ENCODE results near the gene ARHGEF1.
"Not testable (repeated sequence)": the region's sequence is repeated elsewhere in the genome, so short reads cannot be mapped to it uniquely, and the experiment has no call there.

ARHGEF1 gene

DNA sequence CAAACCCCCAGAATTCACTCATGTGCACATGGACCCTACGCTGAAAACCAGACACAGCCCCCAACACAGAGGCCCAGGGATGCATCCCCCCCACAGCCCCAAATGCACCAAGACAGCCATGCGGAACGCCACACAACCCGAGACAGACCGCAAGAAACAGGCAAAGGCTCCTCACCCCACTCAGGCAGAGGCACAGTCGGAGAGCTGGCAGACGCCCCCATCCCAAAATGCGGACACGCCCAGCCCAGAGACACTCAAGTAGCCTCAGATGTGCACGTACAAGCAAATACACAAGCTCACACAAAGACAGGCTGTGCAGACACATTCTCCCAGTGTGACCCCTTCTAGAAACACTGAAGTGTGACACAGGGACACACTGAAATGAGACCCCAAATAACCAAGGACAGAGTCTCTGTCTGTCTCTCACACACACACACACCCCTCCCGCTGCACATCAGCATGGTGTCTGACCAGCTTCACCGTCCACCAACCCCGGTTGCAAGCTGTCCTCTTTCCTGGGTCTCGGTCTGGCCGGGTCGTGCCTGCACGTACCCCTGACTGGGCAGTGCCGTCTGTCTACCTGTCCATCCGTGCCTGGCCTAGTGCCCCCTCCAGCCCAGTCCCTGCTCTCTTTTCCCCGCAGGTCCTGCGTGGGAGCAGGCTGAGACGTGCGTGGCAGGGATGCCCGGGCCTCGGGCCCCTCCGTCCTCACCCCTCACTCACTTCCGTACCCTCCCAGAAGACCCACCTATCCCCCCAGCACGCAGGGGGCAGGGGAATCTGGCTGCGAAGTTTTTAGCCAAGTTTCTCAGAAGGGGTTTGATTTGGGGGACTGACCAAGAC is 29.1 kb downstream of the ARHGEF1 start:
- no peak for DNase-seq (ENCODE audit: low spot score)
- TF ChIP-seq, protein P1, sequence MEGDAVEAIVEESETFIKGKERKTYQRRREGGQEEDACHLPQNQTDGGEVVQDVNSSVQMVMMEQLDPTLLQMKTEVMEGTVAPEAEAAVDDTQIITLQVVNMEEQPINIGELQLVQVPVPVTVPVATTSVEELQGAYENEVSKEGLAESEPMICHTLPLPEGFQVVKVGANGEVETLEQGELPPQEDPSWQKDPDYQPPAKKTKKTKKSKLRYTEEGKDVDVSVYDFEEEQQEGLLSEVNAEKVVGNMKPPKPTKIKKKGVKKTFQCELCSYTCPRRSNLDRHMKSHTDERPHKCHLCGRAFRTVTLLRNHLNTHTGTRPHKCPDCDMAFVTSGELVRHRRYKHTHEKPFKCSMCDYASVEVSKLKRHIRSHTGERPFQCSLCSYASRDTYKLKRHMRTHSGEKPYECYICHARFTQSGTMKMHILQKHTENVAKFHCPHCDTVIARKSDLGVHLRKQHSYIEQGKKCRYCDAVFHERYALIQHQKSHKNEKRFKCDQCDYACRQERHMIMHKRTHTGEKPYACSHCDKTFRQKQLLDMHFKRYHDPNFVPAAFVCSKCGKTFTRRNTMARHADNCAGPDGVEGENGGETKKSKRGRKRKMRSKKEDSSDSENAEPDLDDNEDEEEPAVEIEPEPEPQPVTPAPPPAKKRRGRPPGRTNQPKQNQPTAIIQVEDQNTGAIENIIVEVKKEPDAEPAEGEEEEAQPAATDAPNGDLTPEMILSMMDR (IDR thresholded peaks at IDR 0.05; ENCODE audit: borderline replicate concordance, control extremely low read depth, extremely low read depth, insufficient read depth, missing control alignments): no peak
- in situ Hi-C loops (cut with MboI; ENCODE audit: low sequenced_read_pairs, unreplicated experiment): no loop called here

DNA sequence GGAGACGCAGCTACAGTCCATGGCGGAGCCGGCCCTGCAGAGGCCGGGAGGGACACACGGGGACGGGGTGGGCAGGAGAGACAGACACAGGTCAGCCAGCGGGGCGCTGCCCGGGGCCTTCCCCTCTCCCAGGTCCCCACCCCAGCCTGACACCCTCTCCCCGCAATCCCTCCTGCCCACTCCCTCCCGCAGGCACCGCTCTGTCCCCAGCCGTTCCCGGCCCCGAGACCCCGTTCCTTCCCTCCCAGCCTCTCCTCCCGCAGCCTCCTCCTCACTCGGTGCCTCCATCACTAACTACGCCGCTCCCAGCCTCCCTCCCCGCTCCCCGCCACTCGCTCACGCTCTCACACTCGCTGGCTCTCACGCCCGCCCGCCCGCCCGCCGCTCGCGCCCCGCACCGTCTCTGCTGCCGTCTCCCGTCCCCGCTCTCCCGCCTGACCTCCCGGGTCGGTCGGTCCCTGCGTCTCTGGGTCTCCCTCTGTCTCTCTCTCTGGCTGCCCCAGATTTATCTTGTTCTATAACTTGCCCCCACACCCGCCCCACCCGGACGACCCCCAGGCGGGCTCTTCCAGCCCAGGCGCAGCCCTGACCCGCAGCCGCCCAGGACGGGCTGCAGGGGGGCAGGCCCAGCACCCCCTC is 30.0 kb downstream of the ARHGEF1 start:
- TF ChIP-seq, protein P1 (IDR thresholded peaks at IDR 0.05; ENCODE audit: borderline replicate concordance, control extremely low read depth, extremely low read depth, insufficient read depth, missing control alignments): no peak
- in situ Hi-C loops (cut with MboI; ENCODE audit: low sequenced_read_pairs, unreplicated experiment): no loop called here
- DNase-seq (ENCODE audit: low spot score): no peak

DNA sequence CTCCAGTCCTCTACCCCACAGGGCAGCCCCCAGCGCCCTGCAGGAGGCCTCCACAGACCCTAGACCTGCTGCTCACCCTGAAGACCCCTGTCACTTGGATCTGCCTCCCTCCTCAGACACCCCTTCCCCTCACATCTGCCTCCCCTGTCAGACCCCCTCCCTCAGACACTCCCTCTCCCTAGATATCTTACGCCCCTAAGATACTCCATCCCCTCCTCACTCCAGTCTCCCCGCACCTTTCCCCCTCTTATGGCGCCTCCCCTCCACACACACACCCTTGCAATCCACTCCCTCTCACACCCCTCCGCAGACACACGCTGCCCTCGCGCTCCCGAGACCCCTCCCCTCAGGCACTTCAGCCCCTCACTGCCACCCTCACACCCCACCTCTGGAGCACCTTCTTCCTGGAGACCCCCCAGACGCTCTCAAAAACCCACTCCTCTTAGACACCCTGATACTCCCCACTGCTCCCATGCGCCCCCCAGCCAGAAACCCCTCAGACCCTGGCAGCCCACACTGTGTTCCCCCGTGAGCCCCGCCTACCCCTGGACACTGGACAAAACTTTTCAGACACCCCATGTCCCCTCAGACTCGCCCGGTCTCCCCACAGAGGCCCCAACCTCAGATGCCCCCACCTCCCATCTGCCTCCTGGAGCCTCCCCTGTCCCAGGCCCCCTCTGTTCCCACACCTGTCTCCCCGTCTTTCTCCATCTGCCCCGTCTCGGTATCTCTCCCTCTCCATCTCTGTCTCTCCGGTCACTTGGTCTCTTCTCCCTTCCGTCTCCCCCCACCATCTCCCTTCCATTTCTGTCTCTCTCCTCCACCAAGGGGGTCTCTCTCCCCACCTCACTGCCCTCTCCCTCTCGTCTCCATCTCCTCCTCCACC is 30.8 kb downstream of the ARHGEF1 start:
- no peak for DNase-seq (ENCODE audit: low spot score)
- TF ChIP-seq, protein P1 (IDR thresholded peaks at IDR 0.05; ENCODE audit: borderline replicate concordance, control extremely low read depth, extremely low read depth, insufficient read depth, missing control alignments): no peak
- in situ Hi-C loops (cut with MboI; ENCODE audit: low sequenced_read_pairs, unreplicated experiment): no loop called here

DNA sequence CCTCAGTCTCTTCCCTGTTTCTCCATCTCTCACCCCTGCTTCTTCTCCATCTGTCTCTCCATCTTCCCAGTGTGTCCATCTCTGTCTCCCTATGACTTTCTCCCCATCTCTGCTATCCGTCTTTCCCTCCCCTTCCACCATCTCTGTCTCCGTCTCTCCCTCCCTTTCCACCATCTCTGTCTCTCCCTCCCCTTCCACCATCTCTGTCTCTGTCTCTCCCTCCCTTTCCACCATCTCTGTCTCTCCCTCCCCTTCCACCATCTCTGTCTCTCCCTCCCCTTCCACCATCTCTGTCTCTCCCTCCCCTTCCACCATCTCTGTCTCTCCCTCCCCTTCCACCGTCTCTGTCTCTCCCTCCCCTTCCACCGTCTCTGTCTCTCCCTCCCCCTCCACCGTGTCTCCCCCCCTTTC is 31.4 kb downstream of the ARHGEF1 start:
- DNase-seq (ENCODE audit: low spot score); in situ Hi-C loops (cut with MboI; ENCODE audit: low sequenced_read_pairs, unreplicated experiment): not testable (repeated sequence)

DNA sequence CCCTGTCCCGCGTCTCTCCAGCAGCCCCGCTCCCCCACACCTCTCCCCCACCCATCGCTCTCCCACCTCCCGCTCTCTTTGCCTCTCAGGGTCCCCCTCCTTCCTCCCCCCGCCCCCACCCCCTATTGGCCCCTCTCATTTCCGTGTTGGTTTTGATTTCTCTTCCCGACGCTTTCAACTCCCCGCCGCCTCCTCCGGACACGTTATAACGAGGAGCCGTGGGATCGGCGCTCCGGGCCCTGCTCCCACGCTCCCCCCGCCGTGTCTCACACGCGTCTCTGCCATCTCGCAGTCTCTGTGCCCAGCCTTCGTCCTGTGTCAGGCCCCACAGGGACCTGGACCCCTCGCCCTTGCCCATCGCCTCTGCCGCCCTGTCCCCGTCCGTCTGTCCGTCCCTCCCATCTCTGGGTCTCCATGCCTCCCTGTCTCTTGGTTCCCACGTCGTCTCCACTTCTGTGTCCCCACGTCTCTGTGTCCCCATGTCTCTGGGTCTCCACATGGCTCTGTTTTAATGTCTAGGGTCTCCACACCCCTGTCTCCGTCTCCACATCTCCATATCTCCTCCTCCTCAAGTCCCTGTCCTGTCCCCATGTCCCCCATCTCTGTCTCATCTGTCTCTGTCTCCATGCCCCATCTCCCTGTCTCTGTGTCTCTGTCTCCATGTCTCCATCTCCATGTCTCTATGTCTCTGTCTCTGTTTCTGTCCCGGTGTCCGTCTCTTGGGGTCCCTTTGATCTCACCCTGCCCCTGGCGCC is 32.2 kb downstream of the ARHGEF1 start:
- TF ChIP-seq, protein P1 (IDR thresholded peaks at IDR 0.05; ENCODE audit: borderline replicate concordance, control extremely low read depth, extremely low read depth, insufficient read depth, missing control alignments): no peak
- in situ Hi-C loops (cut with MboI; ENCODE audit: low sequenced_read_pairs, unreplicated experiment): no loop called here
- DNase-seq (ENCODE audit: low spot score): no peak

DNA sequence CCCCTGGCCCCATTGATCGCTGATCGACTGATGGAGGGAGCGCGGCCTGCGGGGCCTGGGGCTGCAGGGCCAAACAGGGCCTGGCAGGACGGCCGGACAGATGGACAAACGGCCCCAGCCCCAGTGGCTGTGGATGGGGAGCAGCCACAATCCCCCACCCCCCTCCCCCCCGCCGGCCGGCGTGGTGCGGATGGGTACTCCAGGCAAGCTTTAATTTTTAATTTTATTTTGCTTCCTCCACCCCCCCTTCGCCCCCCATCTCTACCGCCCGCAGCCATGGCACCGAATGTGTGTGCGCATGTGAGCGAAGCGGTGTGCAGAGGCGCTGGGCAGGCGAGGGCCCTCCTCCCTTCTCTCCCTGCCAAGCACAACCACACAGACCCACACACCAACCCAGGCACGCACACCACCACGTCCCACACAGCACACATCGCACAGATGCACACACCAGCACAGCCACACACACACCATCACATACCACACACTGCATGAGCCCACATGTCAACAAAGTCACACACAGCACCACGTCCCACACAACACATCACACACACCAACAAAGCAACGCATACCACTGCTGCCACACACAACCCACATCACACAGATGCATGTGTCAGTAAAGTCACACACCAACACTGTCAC is 32.9 kb downstream of the ARHGEF1 start:
- DNase-seq (ENCODE audit: low spot score): no peak
- in situ Hi-C loops (cut with MboI; ENCODE audit: low sequenced_read_pairs, unreplicated experiment): no loop called here
- TF ChIP-seq, protein P1 (IDR thresholded peaks at IDR 0.05; ENCODE audit: borderline replicate concordance, control extremely low read depth, extremely low read depth, insufficient read depth, missing control alignments): no peak

Data from GM13976 (cell line).